SK-N-SH treated with all-trans-retinoic acid at 6 μM for 48 hours (cell line): ENCODE results near the gene AMZ2.
A peak's percentile ranks its signal among the peaks of the same experiment; 100 is the strongest.
"Not testable (repeated sequence)": the region's sequence is repeated elsewhere in the genome, so short reads cannot be mapped to it uniquely, and the experiment has no call there.

Source experiments
- ATAC-seq: fragments of 200-7000 bp; cut with Tn5 transposase; 3 replicates; pipeline ENCODE4 v1.9.1; 2020; ENCODE audit warnings: mild to moderate bottlenecking, moderate library complexity
- ARNTL ChIP-seq: fragments of 450-650 bp; formaldehyde crosslinking; IDR thresholded peaks from 2 replicates; pipeline ENCODE4 v1.5.0; 2020; ENCODE audit warnings: low read depth, mild to moderate bottlenecking, moderate library complexity, borderline replicate concordance
- BACH2 ChIP-seq: fragments of 250-450 bp; sonication (Bioruptor Pico); IDR thresholded peaks from 2 replicates; pipeline ENCODE4 v1.9.0; 2021; ENCODE audit warnings: mild to moderate bottlenecking, borderline replicate concordance
- CREB5 ChIP-seq: fragments of 250-450 bp; sonication (Bioruptor Pico); IDR thresholded peaks from 2 replicates; pipeline ENCODE4 v1.5.1; 2020; ENCODE audit warnings: low read depth, mild to moderate bottlenecking, moderate library complexity
- CSDC2 ChIP-seq: fragments of 250-450 bp; sonication (Bioruptor Pico); IDR thresholded peaks from 2 replicates; pipeline ENCODE4 v1.5.0; 2020; ENCODE audit warnings: mild to moderate bottlenecking, moderate library complexity
- CSRNP3 ChIP-seq: fragments of 250-450 bp; sonication (Bioruptor Pico); IDR thresholded peaks from 2 replicates; pipeline ENCODE4 v1.5.1; 2021; ENCODE audit warnings: mild to moderate bottlenecking, moderate library complexity
- ESRRG ChIP-seq: fragments of 250-450 bp; sonication (Bioruptor Pico); IDR thresholded peaks from 2 replicates; pipeline ENCODE4 v1.6.1; 2021; ENCODE audit warnings: mild to moderate bottlenecking
- ISL1 ChIP-seq: fragments of 250-450 bp; sonication (Bioruptor Pico); IDR thresholded peaks from 2 replicates; pipeline ENCODE4 v2.1.2; 2022; ENCODE audit warnings: mild to moderate bottlenecking, moderate library complexity
- OSR1 ChIP-seq: fragments of 250-450 bp; sonication (Bioruptor Pico); IDR thresholded peaks from 2 replicates; pipeline ENCODE4 v1.8.0; 2022; ENCODE audit warnings: moderate library complexity, mild to moderate bottlenecking, inconsistent platforms
- PPARA ChIP-seq: fragments of 250-450 bp; sonication (Bioruptor Pico); IDR thresholded peaks from 2 replicates; pipeline ENCODE4 v1.5.0; 2020; ENCODE audit warnings: mild to moderate bottlenecking, borderline replicate concordance
- SNAI2 ChIP-seq: fragments of 250-450 bp; sonication (Bioruptor Pico); IDR thresholded peaks from 2 replicates; pipeline ENCODE4 v1.5.0; 2020; ENCODE audit warnings: mild to moderate bottlenecking, moderate library complexity
- TCF4 ChIP-seq: fragments of 250-450 bp; sonication (Bioruptor Pico); IDR thresholded peaks from 2 replicates; pipeline ENCODE4 v1.8.0; 2021; ENCODE audit warnings: mild to moderate bottlenecking, moderate library complexity, borderline replicate concordance
- TOX ChIP-seq: fragments of 250-450 bp; sonication (Bioruptor Pico); IDR thresholded peaks from 2 replicates; pipeline ENCODE4 v1.8.0; 2021; ENCODE audit warnings: mild to moderate bottlenecking, moderate library complexity, borderline replicate concordance
- ZFP3 ChIP-seq: fragments of 250-450 bp; sonication (Bioruptor Pico); IDR thresholded peaks from 2 replicates; pipeline ENCODE4 v1.5.0; 2020; ENCODE audit warnings: mild to moderate bottlenecking, moderate library complexity
- ZFP30 ChIP-seq: fragments of 450-650 bp; formaldehyde crosslinking; IDR thresholded peaks from 2 replicates; pipeline ENCODE4 v1.5.0; 2022; ENCODE audit warnings: mild to moderate bottlenecking, moderate library complexity
- ZNF565 ChIP-seq: fragments of 450-650 bp; formaldehyde crosslinking; conservative IDR thresholded peaks from 2 replicates; pipeline ENCODE4 v1.5.0; 2020; ENCODE audit warnings: low read depth, mild to moderate bottlenecking, moderate library complexity
- ZNF70 ChIP-seq: fragments of 450-650 bp; formaldehyde crosslinking; IDR thresholded peaks from 2 replicates; pipeline ENCODE4 v1.5.0; 2020; ENCODE audit warnings: mild to moderate bottlenecking, moderate library complexity
- ZNF8 ChIP-seq: fragments of 450-650 bp; formaldehyde crosslinking; IDR thresholded peaks from 2 replicates; pipeline ENCODE4 v1.5.0; 2020; ENCODE audit warnings: mild to moderate bottlenecking, moderate library complexity
- TF ChIP-seq, protein P1 (sequence below): fragments of 250-450 bp; sonication (Bioruptor Pico); IDR thresholded peaks from 2 replicates; pipeline ENCODE4 v1.5.0; 2020; ENCODE audit warnings: mild to moderate bottlenecking, moderate library complexity
- TF ChIP-seq, protein P2 (sequence below): fragments of 250-450 bp; sonication (Bioruptor Pico); IDR thresholded peaks from 2 replicates; pipeline ENCODE4 v1.8.0; 2021; ENCODE audit warnings: low read depth, mild to moderate bottlenecking, moderate library complexity, borderline replicate concordance
- TF ChIP-seq, protein P3 (sequence below): fragments of 250-450 bp; sonication (Bioruptor Pico); IDR thresholded peaks from 2 replicates; pipeline ENCODE4 v1.8.0; 2020; ENCODE audit warnings: mild to moderate bottlenecking, moderate library complexity, borderline replicate concordance

AMZ2 gene

DNA sequence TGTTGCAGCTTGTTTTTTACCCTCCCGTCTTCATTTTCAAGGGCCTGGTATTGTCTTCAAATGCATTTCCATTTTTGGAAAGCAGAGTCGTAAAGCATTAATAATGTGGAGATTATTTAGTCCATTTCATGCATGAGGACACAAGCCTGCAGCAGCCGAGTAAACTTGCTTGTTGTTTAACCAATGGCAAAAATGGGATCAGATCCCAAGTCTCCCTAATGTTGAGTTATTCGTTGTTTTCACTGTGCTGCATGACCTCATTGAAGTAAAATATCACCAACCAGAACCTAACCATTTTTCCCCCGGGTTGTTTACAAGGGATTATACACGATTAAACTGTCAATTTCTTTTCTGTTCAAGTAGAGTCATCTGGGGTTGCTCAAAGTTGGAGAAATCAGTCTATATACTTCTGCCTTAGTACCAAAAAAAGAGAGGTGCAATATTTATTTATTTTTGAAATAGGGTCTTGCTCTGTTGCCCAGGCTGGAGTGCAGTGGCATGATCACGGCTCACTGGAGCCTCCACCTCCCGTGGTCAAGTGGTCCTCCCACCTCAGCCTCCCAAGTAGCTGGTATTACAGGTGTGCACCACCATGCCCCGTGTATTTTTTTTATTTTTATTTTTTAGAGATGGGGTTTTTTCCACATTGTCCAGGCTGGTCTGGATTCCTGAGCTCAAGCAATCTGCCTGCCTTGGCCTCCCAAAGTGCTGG is 12.4 kb downstream of the AMZ2 start:
- TF ChIP-seq OSR1 (CRISPR knock-in tag) (no peak), ZNF8 (CRISPR knock-in tag) (no peak), ARNTL (CRISPR knock-in tag) (no peak), ESRRG (no peak), ZFP30 (CRISPR knock-in tag) (no peak), ZFP3 (CRISPR knock-in tag) (no peak), ZNF565 (CRISPR knock-in tag) (no peak), ZNF70 (no peak), ISL1 (no peak), TOX (no peak), CSDC2 (CRISPR knock-in tag) (no peak), BACH2 (no peak), TCF4 (CRISPR knock-in tag) (no peak), SNAI2 (no peak), CSRNP3 (CRISPR knock-in tag) (no peak), PPARA (CRISPR knock-in tag) (no peak), CREB5 (CRISPR knock-in tag) (no peak)
- TF ChIP-seq, protein P1, sequence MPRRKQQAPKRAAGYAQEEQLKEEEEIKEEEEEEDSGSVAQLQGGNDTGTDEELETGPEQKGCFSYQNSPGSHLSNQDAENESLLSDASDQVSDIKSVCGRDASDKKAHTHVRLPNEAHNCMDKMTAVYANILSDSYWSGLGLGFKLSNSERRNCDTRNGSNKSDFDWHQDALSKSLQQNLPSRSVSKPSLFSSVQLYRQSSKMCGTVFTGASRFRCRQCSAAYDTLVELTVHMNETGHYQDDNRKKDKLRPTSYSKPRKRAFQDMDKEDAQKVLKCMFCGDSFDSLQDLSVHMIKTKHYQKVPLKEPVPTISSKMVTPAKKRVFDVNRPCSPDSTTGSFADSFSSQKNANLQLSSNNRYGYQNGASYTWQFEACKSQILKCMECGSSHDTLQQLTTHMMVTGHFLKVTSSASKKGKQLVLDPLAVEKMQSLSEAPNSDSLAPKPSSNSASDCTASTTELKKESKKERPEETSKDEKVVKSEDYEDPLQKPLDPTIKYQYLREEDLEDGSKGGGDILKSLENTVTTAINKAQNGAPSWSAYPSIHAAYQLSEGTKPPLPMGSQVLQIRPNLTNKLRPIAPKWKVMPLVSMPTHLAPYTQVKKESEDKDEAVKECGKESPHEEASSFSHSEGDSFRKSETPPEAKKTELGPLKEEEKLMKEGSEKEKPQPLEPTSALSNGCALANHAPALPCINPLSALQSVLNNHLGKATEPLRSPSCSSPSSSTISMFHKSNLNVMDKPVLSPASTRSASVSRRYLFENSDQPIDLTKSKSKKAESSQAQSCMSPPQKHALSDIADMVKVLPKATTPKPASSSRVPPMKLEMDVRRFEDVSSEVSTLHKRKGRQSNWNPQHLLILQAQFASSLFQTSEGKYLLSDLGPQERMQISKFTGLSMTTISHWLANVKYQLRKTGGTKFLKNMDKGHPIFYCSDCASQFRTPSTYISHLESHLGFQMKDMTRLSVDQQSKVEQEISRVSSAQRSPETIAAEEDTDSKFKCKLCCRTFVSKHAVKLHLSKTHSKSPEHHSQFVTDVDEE (CRISPR knock-in tag), result no peak
- TF ChIP-seq, protein P2, sequence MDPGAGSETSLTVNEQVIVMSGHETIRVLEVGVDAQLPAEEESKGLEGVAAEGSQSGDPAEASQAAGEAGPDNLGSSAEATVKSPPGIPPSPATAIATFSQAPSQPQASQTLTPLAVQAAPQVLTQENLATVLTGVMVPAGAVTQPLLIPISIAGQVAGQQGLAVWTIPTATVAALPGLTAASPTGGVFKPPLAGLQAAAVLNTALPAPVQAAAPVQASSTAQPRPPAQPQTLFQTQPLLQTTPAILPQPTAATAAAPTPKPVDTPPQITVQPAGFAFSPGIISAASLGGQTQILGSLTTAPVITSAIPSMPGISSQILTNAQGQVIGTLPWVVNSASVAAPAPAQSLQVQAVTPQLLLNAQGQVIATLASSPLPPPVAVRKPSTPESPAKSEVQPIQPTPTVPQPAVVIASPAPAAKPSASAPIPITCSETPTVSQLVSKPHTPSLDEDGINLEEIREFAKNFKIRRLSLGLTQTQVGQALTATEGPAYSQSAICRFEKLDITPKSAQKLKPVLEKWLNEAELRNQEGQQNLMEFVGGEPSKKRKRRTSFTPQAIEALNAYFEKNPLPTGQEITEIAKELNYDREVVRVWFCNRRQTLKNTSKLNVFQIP (CRISPR knock-in tag), result no peak
- TF ChIP-seq, protein P3, sequence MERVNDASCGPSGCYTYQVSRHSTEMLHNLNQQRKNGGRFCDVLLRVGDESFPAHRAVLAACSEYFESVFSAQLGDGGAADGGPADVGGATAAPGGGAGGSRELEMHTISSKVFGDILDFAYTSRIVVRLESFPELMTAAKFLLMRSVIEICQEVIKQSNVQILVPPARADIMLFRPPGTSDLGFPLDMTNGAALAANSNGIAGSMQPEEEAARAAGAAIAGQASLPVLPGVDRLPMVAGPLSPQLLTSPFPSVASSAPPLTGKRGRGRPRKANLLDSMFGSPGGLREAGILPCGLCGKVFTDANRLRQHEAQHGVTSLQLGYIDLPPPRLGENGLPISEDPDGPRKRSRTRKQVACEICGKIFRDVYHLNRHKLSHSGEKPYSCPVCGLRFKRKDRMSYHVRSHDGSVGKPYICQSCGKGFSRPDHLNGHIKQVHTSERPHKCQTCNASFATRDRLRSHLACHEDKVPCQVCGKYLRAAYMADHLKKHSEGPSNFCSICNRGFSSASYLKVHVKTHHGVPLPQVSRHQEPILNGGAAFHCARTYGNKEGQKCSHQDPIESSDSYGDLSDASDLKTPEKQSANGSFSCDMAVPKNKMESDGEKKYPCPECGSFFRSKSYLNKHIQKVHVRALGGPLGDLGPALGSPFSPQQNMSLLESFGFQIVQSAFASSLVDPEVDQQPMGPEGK (CRISPR knock-in tag), result no peak
- TF ChIP-seq, all 23 proteins: peak for 0
- ATAC-seq, result no peak

- ATAC-seq, result peak; percentile 31
Observed at GRCh38 chr17:68262467-68262866, 14.6 kb downstream of the AMZ2 start.

- ATAC-seq, result peak; percentile 96
Observed at GRCh38 chr17:68263101-68263681, 15.3 kb downstream of the AMZ2 start.

- not testable (repeated sequence) for ATAC-seq
Observed at GRCh38 chr17:68265833-68266232, 18.0 kb downstream of the AMZ2 start.
